ENCODE data around the gene VWA8.
"Not testable (repeated sequence)": the region's sequence is repeated elsewhere in the genome, so short reads cannot be mapped to it uniquely, and the experiment has no call there.

VWA8 gene

GRCh38 chr13:41682766-41683165 lies 278.1 kb downstream of the VWA8 start:
- DNase-seq (ENCODE audit: low spot score) = no peak

GRCh38 chr13:41682001-41682400 lies 278.9 kb downstream of the VWA8 start:
- no peak for DNase-seq (ENCODE audit: low spot score)

GRCh38 chr13:41681587-41681986 lies 279.3 kb downstream of the VWA8 start:
- no peak for DNase-seq (ENCODE audit: low spot score)

GRCh38 chr13:41680900-41681299 lies 280.0 kb downstream of the VWA8 start:
- no peak for DNase-seq (ENCODE audit: low spot score)

- no peak for DNase-seq (ENCODE audit: low spot score)
Measured at GRCh38 chr13:41678848-41679247, 282.1 kb downstream of the VWA8 start.

GRCh38 chr13:41678249-41678648 lies 282.7 kb downstream of the VWA8 start:
- no peak for DNase-seq (ENCODE audit: low spot score)

GRCh38 chr13:41675306-41675705 lies 285.6 kb downstream of the VWA8 start:
- DNase-seq (ENCODE audit: low spot score) = no peak

GRCh38 chr13:41674246-41674645 lies 286.7 kb downstream of the VWA8 start:
- DNase-seq (ENCODE audit: low spot score) = no peak

GRCh38 chr13:41673640-41674039 lies 287.3 kb downstream of the VWA8 start:
- no peak for DNase-seq (ENCODE audit: low spot score)

GRCh38 chr13:41670873-41671443 lies 290.0 kb downstream of the VWA8 start:
- DNase-seq (ENCODE audit: low spot score) = no peak

GRCh38 chr13:41668130-41668757 lies 292.7 kb downstream of the VWA8 start:
- peak; percentile 73 for DNase-seq (ENCODE audit: low spot score)

GRCh38 chr13:41666644-41667043 lies 294.3 kb downstream of the VWA8 start:
- no peak for DNase-seq (ENCODE audit: low spot score)

- DNase-seq (ENCODE audit: low spot score) = no peak
Measured at GRCh38 chr13:41660411-41660810, 300.5 kb downstream of the VWA8 start.

GRCh38 chr13:41658057-41658661 lies 302.8 kb downstream of the VWA8 start:
- DNase-seq (ENCODE audit: low spot score) = no peak

GRCh38 chr13:41655997-41656396 lies 304.9 kb downstream of the VWA8 start:
- no peak for DNase-seq (ENCODE audit: low spot score)

- DNase-seq (ENCODE audit: low spot score) = no peak
Measured at GRCh38 chr13:41654796-41655195, 306.1 kb downstream of the VWA8 start.

- no peak for DNase-seq (ENCODE audit: low spot score)
Measured at GRCh38 chr13:41652735-41653361, 308.1 kb downstream of the VWA8 start.

- no peak for DNase-seq (ENCODE audit: low spot score)
Measured at GRCh38 chr13:41651413-41652058, 309.4 kb downstream of the VWA8 start.

GRCh38 chr13:41650706-41651105 lies 310.2 kb downstream of the VWA8 start:
- no peak for DNase-seq (ENCODE audit: low spot score)

GRCh38 chr13:41649659-41650058 lies 311.2 kb downstream of the VWA8 start:
- peak; percentile 29 for DNase-seq (ENCODE audit: low spot score)

- DNase-seq (ENCODE audit: low spot score) = no peak
Measured at GRCh38 chr13:41648314-41648935, 312.5 kb downstream of the VWA8 start.

GRCh38 chr13:41647699-41648313 lies 313.1 kb downstream of the VWA8 start:
- not testable (repeated sequence) for DNase-seq (ENCODE audit: low spot score)

Data from iPS-NIHi11 (cell line).